Motor neuron (in vitro differentiated cells): ENCODE data around the gene RGS12. TPM values are rescaled to one million over a fixed set of nuclear protein-coding genes. Genes with fewer than 3 reads are reported as not detected.

ENCODE experiments used
- ATAC-seq, 8 experiments: fragments of 200-7000 bp; cut with Tn5 transposase; replicated peaks in 6 of 8; 2 replicates each; pipeline ENCODE4 v1.8.0; 2021; ENCODE audit warnings: mild to moderate bottlenecking in 8 of 8, moderate library complexity in 8 of 8
- H3K27ac ChIP-seq, 2 donors: fragments of 250-450 bp; sonication (Bioruptor Pico); 2 replicates each; pipeline ENCODE4 v1.9.0; 2021; ENCODE audit warnings: antibody characterized with exemption in 2 of 2, mild to moderate bottlenecking in 2 of 2, moderate library complexity in 1 of 2
- H3K4me1 ChIP-seq, 2 donors: fragments of 250-450 bp; sonication (Bioruptor Pico); replicated peaks in 1 of 2; 2 replicates each; pipeline ENCODE4 v1.6.1; 2021; ENCODE audit warnings: antibody characterized with exemption in 2 of 2, mild to moderate bottlenecking in 2 of 2, moderate library complexity in 1 of 2
- H3K4me3 ChIP-seq, 5 donors: fragments of 250-450 bp; sonication (Bioruptor Pico); 2 replicates each; pipeline ENCODE4 v1.9.0; 2021; ENCODE audit warnings: antibody characterized with exemption in 5 of 5, mild to moderate bottlenecking in 5 of 5, moderate library complexity in 4 of 5
- WGBS, 10 experiments: fragments of 450-650 bp; shearing (Covaris generic); methylation state at CpG; one replicate each; pipeline ENCODE4 v1.0.0; 2022; 5-methylcytosine and 5-hydroxymethylcytosine counted together
- in situ Hi-C, 9 experiments: fragments of 400-800 bp; cut with MboI; loops; one replicate each; pipeline ENCODE4 v1.15.0; 2021; ENCODE audit warnings: low sequenced_read_pairs in 9 of 9, low pct_unique_long_range_greater_than_20kb in 2 of 9; ENCODE audit not compliant: unreplicated experiment in 9 of 9
- total RNA-seq, 8 experiments: library from RNA; unstranded; fragments of 300-600 nt; gene quantifications; 2 replicates each; pipeline versions ENCODE4 v1.2.3 to v1.2.4, GENCODE V29; 2022

Gene RGS12
- total RNA-seq = 10 to 100 TPM; 11.8 to 38.3 (median 26.2) TPM

GRCh38 chr4:3292571-3293400 is at the start of gene RGS12:
RGS12 (plus strand) TSS chr4:3293021; CDS start chr4:3316171, 23,150 bp downstream.
- H3K4me1 ChIP-seq = peaks cover 20 to 37% of the 10 kb centered on the region in 2 donors
- H3K27ac ChIP-seq = peak within 1 kb of the TSS; percentile 75 to 91
- peak; percentile 87 to 96 (median 91) for ATAC-seq
- in situ Hi-C loops = no loop called here
- H3K4me3 ChIP-seq = peak within 1 kb of the TSS; percentile 49 to 88 (median 71)
- no CpG with 5 or more reads among the region's 121 CpGs for WGBS, 10 experiments

GRCh38 chr4:3243136-3243780 is 49.6 kb upstream of the RGS12 start:
- H3K4me3 ChIP-seq = no peak overlapping the region
- H3K27ac ChIP-seq = no peak overlapping the region
- WGBS, 10 experiments = 46 to 100% (median 90%) methylated on average over 1 to 10 of the region's 23 CpGs; no CpG with 5 or more reads in 3 of the 10 experiments
- in situ Hi-C loops = no loop called here
- H3K4me1 ChIP-seq = peaks cover 4 to 7% of the 10 kb centered on the region in 2 donors
- peak in 1 of 8 experiments; percentile 8 for ATAC-seq

GRCh38 chr4:3244002-3244401 is 48.8 kb upstream of the RGS12 start:
- H3K27ac ChIP-seq = no peak overlapping the region
- 0 to 83% (median 13%) methylated on average over 1 of the region's 1 CpG; no CpG with 5 or more reads in 7 of the 10 experiments for WGBS, 10 experiments
- no peak overlapping the region for H3K4me3 ChIP-seq
- in situ Hi-C loops = no loop called here
- ATAC-seq = no peak
- H3K4me1 ChIP-seq = peaks cover 8 to 13% of the 10 kb centered on the region in 2 donors

GRCh38 chr4:3244747-3245146 is 48.1 kb upstream of the RGS12 start:
- no peak overlapping the region for H3K4me3 ChIP-seq
- 83 to 91% (median 90%) methylated on average over 2 to 6 of the region's 9 CpGs; no CpG with 5 or more reads in 7 of the 10 experiments for WGBS, 10 experiments
- no peak overlapping the region for H3K27ac ChIP-seq
- in situ Hi-C loops = no loop called here
- H3K4me1 ChIP-seq = peaks cover 16 to 20% of the 10 kb centered on the region in 2 donors
- ATAC-seq = no peak

GRCh38 chr4:3245676-3246075 is 47.1 kb upstream of the RGS12 start:
- no peak for ATAC-seq
- peaks cover 20 to 25% of the 10 kb centered on the region in 2 donors for H3K4me1 ChIP-seq

GRCh38 chr4:3246458-3247398 is 46.1 kb upstream of the RGS12 start:
- Histone ChIP-seq H3K27ac (no peak overlapping the region), H3K4me3 (no peak overlapping the region), H3K4me1 (peaks cover 20 to 28% of the 10 kb centered on the region in 2 donors)
- WGBS, 10 experiments = 100% methylated on average over 1 of the region's 16 CpGs; no CpG with 5 or more reads in 8 of the 10 experiments
- peak in 2 of 8 experiments; percentile 7 to 21 for ATAC-seq
- in situ Hi-C loops = no loop called here

More at GRCh38 chr4:3245676-3246075, 47.1 kb upstream of the RGS12 start:
- in situ Hi-C loops = no loop called here
- no CpG with 5 or more reads among the region's 6 CpGs for WGBS, 10 experiments
- no peak overlapping the region for H3K4me3 ChIP-seq
- no peak overlapping the region for H3K27ac ChIP-seq

GRCh38 chr4:3247399-3248177 is 45.2 kb upstream of the RGS12 start:
- H3K27ac ChIP-seq = no peak overlapping the region
- no peak for ATAC-seq
- in situ Hi-C loops = no loop called here
- peaks cover 20 to 28% of the 10 kb centered on the region in 2 donors for H3K4me1 ChIP-seq
- no peak overlapping the region for H3K4me3 ChIP-seq
- WGBS, 10 experiments = 95 to 100% (median 100%) methylated on average over 1 to 7 of the region's 21 CpGs; no CpG with 5 or more reads in 4 of the 10 experiments

GRCh38 chr4:3248178-3248480 is 44.7 kb upstream of the RGS12 start:
- Histone ChIP-seq H3K4me1 (peaks cover 20 to 28% of the 10 kb centered on the region in 2 donors), H3K4me3 (no peak overlapping the region), H3K27ac (peak overlapping the region; percentile 66 to 80)
- in situ Hi-C loops = no loop called here
- no peak for ATAC-seq
- WGBS, 10 experiments = 80% methylated on average over 2 of the region's 14 CpGs; no CpG with 5 or more reads in 9 of the 10 experiments

GRCh38 chr4:3248811-3249661 is 43.8 kb upstream of the RGS12 start, which contains the start of gene MSANTD1:
MSANTD1 (plus strand) TSS chr4:3249159; CDS start chr4:3249223, 64 bp downstream.
- Histone ChIP-seq H3K4me3 (no peak within 1 kb of the TSS), H3K27ac (peak within 1 kb of the TSS; percentile 66 to 80), H3K4me1 (peaks cover 20 to 28% of the 10 kb centered on the region in 2 donors)
- WGBS, 10 experiments = 56 to 90% (median 77%) methylated on average over 2 to 15 of the region's 72 CpGs; no CpG with 5 or more reads in 4 of the 10 experiments
- ATAC-seq = peak in 5 of 8 experiments; percentile 71 to 78 (median 76)
- in situ Hi-C loops = no loop called here

GRCh38 chr4:3249711-3250437 is 42.9 kb upstream of the RGS12 start:
- in situ Hi-C loops = no loop called here
- H3K27ac ChIP-seq = peak overlapping the region in 1 of 2 donors; percentile 32
- ATAC-seq = no peak
- H3K4me3 ChIP-seq = no peak overlapping the region
- WGBS, 10 experiments = 50 to 89% methylated on average over 2 to 5 of the region's 20 CpGs; no CpG with 5 or more reads in 8 of the 10 experiments
- peaks cover 20 to 28% of the 10 kb centered on the region in 2 donors for H3K4me1 ChIP-seq
